Ovary (tissue), 9 donors: Measurements from ENCODE around the gene HADHB. TPM values are rescaled to one million over a fixed set of nuclear protein-coding genes. Genes with fewer than 3 reads are reported as not detected.

Experiments
- DNase-seq, 5 donors: peaks; one replicate each; pipeline ENCODE4 v3.0.0-alpha.2; 2019 to 2020
- H3K27ac ChIP-seq, 2 donors: fragments of 200-600 bp; one replicate each; pipeline versions ENCODE4 v1.5.1 to v1.8.0; 2019 to 2022
- H3K27me3 ChIP-seq: fragments of 200-600 bp; one replicate; pipeline ENCODE4 v1.8.0; 2022
- H3K36me3 ChIP-seq: fragments of 200-600 bp; sonication (generic); one replicate; pipeline ENCODE4 v1.5.1; 2019
- H3K4me1 ChIP-seq: one replicate; pipeline ENCODE4 v1.8.1; 2013; ENCODE audit warnings: mild to moderate bottlenecking, moderate library complexity; ENCODE audit not compliant: insufficient read depth
- H3K4me3 ChIP-seq: fragments of 200-600 bp; sonication (generic); one replicate; pipeline ENCODE4 v1.5.1; 2017
- H3K9me3 ChIP-seq, 2 donors: fragments of 200-600 bp in 1 of 2; sonication (generic) in 1 of 2; one replicate each; pipeline versions ENCODE4 v1.5.1 to v1.8.1; 2013 to 2019; ENCODE audit warnings: mild to moderate bottlenecking in 1 of 2, moderate library complexity in 1 of 2
- CTCF ChIP-seq, 3 donors: fragments of 450-650 bp in 2 of 3; fragments of 200-600 bp in 1 of 3; IDR thresholded peaks; one replicate each; pipeline versions ENCODE4 v1.5.1 to v1.8.0; 2016 to 2022; ENCODE audit warnings: antibody characterized with exemption in 3 of 3, mild to moderate bottlenecking in 1 of 3
- EP300 ChIP-seq: sonication (generic); formaldehyde crosslinking; IDR thresholded peaks from one replicate; pipeline ENCODE4 v1.6.1; 2017; ENCODE audit warnings: antibody characterized with exemption
- POLR2A ChIP-seq: fragments of 450-650 bp; IDR thresholded peaks from one replicate; pipeline ENCODE4 v1.6.1; 2017; ENCODE audit warnings: antibody characterized with exemption, mild to moderate bottlenecking, moderate library complexity
- WGBS, 3 donors: extraction: QIAGEN DNeasy Blood & Tissue Kit in 1 of 3; methylation state at CpG; one replicate each; pipeline versions ENCODE4 v1.1.5 to v1.1.7; 2013 to 2017; 5-methylcytosine and 5-hydroxymethylcytosine counted together
- intact Hi-C, 4 donors: fragments of 100-400 bp; cut with DNase I; formaldehyde crosslinking; loops; one replicate each; pipeline versions ENCODE4 v1.11.0 to v1.15.1; 2022 to 2023
- polyA plus RNA-seq, 2 donors: library from polyadenylated mRNA; stranded (reverse); fragments of 200-250 nt in 1 of 2; fragments of 350-450 nt in 1 of 2; fragmentation: Illumina TruSeq in 1 of 2; extraction: RNeasy Lipid Tissue Mini Kit (QIAGEN cat#74804) in 1 of 2; gene quantifications; one replicate each; pipeline ENCODE4 v1.2.3, GENCODE V29; 2013 to 2014
- total RNA-seq, 7 donors: library from RNA; depleted of rRNA in 2 of 7; stranded (reverse); fragments of >200 nt in 2 of 7; fragmentation: NEBNext Ultra II Directional in 3 of 7; extraction: Animal tissue kit (Norgen Biotek cat#: 25700) in 3 of 7; gene quantifications; one replicate each; pipeline versions ENCODE4 v1.1.0 to v1.2.4, GENCODE V29; 2016 to 2023
- donor health status: DM: no; HTN: no; CAD: no; lungs with moderate emphysema.
- donor health status: DM: no; HTN: no; CAD: no.
- donor health status: Bipolar disorder and iron deficiency.
- donor health status: DM: yes; HTN: yes; CAD: no.
- donor health status: DM: no; HTN: no; CAD: no.
- donor health status: DM: yes; HTN: yes; CAD: no.

Gene HADHB
- total and polyA plus RNA-seq, 9 donors: 81.1 to 224 (median 104) TPM

- H3K4me3 ChIP-seq: no peak overlapping the region
- 54 to 81% (median 57%) methylated on average over 1 of the region's 1 CpG for WGBS, 3 donors
- H3K36me3 ChIP-seq: no peaks in the 10 kb centered on the region
- H3K27ac ChIP-seq: no peak overlapping the region
- DNase-seq: no peak
- TF ChIP-seq EP300 (no peak), POLR2A (no peak), CTCF (IDR thresholded peaks at IDR 0.05) (no peak)
- no peaks in the 10 kb centered on the region for H3K27me3 ChIP-seq
- no peaks in the 10 kb centered on the region for H3K9me3 ChIP-seq
- peaks cover 3% of the 10 kb centered on the region for H3K4me1 ChIP-seq
- intact Hi-C loops: loop anchor here in 1 of 4 donors (5.0 kb wide), 1 partner anchor 53 kb away; the partner anchor contains the start of genes HADHA and HADHB
Measured at GRCh38 chr2:26295511-26295910, 50.8 kb downstream of the HADHB start.

DNA sequence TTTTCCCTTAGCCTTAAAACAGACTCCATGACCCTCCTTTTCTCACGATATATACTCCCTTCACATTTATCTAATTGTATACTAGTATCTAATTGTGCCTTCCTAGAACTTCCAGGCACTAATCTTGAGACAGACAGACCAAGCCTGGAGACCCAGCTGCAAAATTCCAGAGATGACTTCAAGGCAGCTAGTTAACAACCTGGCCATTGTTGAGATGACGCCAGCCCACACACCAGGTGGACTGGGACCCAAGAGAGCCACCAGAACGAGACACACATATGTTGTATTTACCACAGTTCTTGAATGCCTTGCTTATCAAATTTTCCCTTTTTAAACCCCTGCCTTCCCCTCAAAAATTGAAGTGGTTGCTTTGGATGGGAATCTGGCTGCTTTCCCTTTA is 52.3 kb downstream of the HADHB start:
- intact Hi-C loops: loop anchor here in 1 of 4 donors (5.0 kb wide), 1 partner anchor 55 kb away; the partner anchor contains the start of genes HADHA and HADHB
- peak overlapping the region in 1 of 2 donors; percentile 92 for H3K27ac ChIP-seq

DNA sequence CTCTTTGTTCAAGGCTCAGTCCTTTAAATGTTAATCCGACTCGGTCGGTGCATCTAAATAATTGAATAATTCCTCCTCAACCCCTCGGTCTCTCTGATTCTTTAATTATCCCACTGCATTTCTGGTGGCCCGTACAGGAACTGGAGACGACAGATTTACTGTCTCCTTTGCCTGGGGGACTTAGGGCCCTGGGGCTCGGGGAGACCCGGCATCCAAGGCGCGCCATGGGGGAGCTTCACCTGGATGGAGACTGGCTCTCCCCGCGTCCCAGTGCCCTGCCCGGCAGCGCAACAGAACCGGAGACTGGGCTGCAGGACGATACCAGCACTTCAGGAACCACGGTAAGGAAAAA is 53.5 kb downstream of the HADHB start:
- Histone ChIP-seq H3K4me3 (peak overlapping the region; percentile 52), H3K27ac (peak overlapping the region; percentile 92), H3K27me3 (no peaks in the 10 kb centered on the region), H3K9me3 (no peaks in the 10 kb centered on the region), H3K36me3 (no peaks in the 10 kb centered on the region), H3K4me1 (peaks cover 8% of the 10 kb centered on the region)
- DNase-seq: no peak
- 17 to 23% (median 19%) methylated on average over 17 of the region's 17 CpGs for WGBS, 3 donors
- intact Hi-C loops: loop anchor here in 1 of 4 donors (5.0 kb wide), 1 partner anchor 56 kb away; the partner anchor contains the start of genes HADHA and HADHB
- TF ChIP-seq EP300: no peak
- no peak for TF ChIP-seq CTCF (IDR thresholded peaks at IDR 0.05)
- no peak for TF ChIP-seq POLR2A

More for the DNA sequence above, 52.3 kb downstream of the HADHB start:
- no peaks in the 10 kb centered on the region for H3K27me3 ChIP-seq
- no peaks in the 10 kb centered on the region for H3K36me3 ChIP-seq
- WGBS, 3 donors: 56 to 75% (median 73%) methylated on average over 3 of the region's 3 CpGs
- TF ChIP-seq EP300: no peak
- no peak for TF ChIP-seq CTCF (IDR thresholded peaks at IDR 0.05)
- no peak for TF ChIP-seq POLR2A
- peaks cover 8% of the 10 kb centered on the region for H3K4me1 ChIP-seq
- DNase-seq: no peak
- H3K9me3 ChIP-seq: no peaks in the 10 kb centered on the region
- no peak overlapping the region for H3K4me3 ChIP-seq

GRCh38 chr2:26298638-26299393 is 54.1 kb downstream of the HADHB start:
- peak; percentile 48 to 68 (median 54) for DNase-seq

More at GRCh38 chr2:26298638-26299393, 54.1 kb downstream of the HADHB start:
- H3K36me3 ChIP-seq: no peaks in the 10 kb centered on the region
- H3K27me3 ChIP-seq: no peaks in the 10 kb centered on the region
- no peaks in the 10 kb centered on the region for H3K9me3 ChIP-seq
- peaks cover 8% of the 10 kb centered on the region for H3K4me1 ChIP-seq
- H3K4me3 ChIP-seq: peak overlapping the region; percentile 52
- TF ChIP-seq CTCF (IDR thresholded peaks at IDR 0.05) (no peak), POLR2A (peak; percentile 28), EP300 (no peak)
- intact Hi-C loops: loop anchor here in 1 of 4 donors (5.0 kb wide), 1 partner anchor 57 kb away; the partner anchor contains the start of genes HADHA and HADHB
- WGBS, 3 donors: 3 to 4% (median 3%) methylated on average over 30 of the region's 30 CpGs
- H3K27ac ChIP-seq: peak overlapping the region; percentile 92
